Stimulated activated naive B cell treated with anti-CD40 and anti-IgM and Interleukin-4, amounts not matched to agents 10 μg/mL and 1 μg/mL and 100 μg/mL, for 72 hours (primary cell): ENCODE data around the gene NRP2.

Experiments
- ATAC-seq, 2 donors: fragments of 150-1000 bp; cut with Tn5 transposase; replicated peaks; 2 replicates each; pipeline ENCODE4 v1.10.0; 2021; ENCODE audit warnings: moderate library complexity in 1 of 2
- DNase-seq: peaks from one replicate; pipeline ENCODE4 v3.0.0; 2021
- H3K27ac Mint-ChIP-seq: one replicate; pipeline ENCODE4 v1.8.0; 2022; ENCODE audit warnings: mild to moderate bottlenecking, mixed read lengths
- H3K27me3 Mint-ChIP-seq, 2 donors: one replicate each; pipeline ENCODE4 v1.8.0; 2022; ENCODE audit warnings: mixed read lengths in 2 of 2
- H3K36me3 Mint-ChIP-seq, 2 donors: one replicate each; pipeline ENCODE4 v1.8.0; 2022; ENCODE audit warnings: mixed read lengths in 2 of 2, mild to moderate bottlenecking in 1 of 2
- H3K4me1 Mint-ChIP-seq, 2 donors: one replicate each; pipeline ENCODE4 v1.8.0; 2022; ENCODE audit warnings: mixed read lengths in 2 of 2, mild to moderate bottlenecking in 1 of 2
- H3K4me3 Mint-ChIP-seq, 2 donors: one replicate each; pipeline ENCODE4 v1.8.0; 2022; ENCODE audit warnings: mild to moderate bottlenecking in 2 of 2, mixed read lengths in 2 of 2, moderate library complexity in 1 of 2
- H3K9me3 Mint-ChIP-seq, 2 donors: one replicate each; pipeline ENCODE4 v1.8.0; 2022; ENCODE audit warnings: mixed read lengths in 2 of 2, mild to moderate bottlenecking in 1 of 2

Gene NRP2

DNA sequence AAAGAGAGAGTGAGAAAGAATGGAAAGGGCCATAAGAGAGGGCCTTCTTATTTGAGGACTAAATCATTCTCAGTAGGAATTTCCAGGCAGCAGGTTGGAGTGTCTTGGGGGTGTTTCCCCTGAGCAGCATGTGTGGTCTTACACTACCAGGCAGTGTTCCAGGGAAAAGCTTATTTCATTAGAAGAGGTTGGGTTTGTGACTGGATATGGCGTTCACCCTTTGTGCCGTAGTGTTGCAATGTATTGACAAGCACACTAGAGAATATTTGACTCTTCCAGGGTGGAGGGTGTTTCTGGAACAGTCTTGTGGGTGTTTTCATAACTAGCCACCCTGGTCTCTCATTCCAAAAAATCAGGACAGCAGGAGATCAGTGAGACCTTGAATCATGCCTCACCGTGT is 105.5 kb downstream of the NRP2 start:
- DNase-seq (no peak), ATAC-seq (no peak)
- Mint-ChIP-seq H3K4me1 (no peaks in the 10 kb centered on the region), H3K36me3 (no peaks in the 10 kb centered on the region), H3K27ac (no peak overlapping the region), H3K27me3 (no peaks in the 10 kb centered on the region), H3K4me3 (no peak overlapping the region), H3K9me3 (no peaks in the 10 kb centered on the region)

DNA sequence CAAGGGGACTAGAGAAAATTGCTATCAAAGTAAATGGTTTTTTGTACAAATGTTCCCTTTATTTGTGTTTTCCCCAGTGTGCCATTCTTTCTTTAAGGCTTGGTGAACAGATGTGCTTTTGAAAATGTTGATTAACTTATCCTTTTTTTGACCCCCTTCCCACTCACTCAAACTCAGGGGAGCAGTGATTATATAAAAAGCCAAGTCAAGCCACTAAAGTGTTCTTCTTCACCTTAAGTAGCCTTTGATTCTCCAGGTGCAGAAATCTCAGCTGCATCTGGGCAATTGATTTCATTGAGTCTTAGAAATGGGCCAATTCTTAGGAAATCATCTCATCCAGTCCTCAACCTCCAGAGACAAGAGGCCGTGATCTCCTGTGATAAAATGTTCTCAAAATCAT is 107.6 kb downstream of the NRP2 start:
- ATAC-seq = no peak
- H3K4me3 Mint-ChIP-seq = no peak overlapping the region
- H3K4me1 Mint-ChIP-seq = no peaks in the 10 kb centered on the region
- DNase-seq = no peak
- H3K27ac Mint-ChIP-seq = no peak overlapping the region
- peaks cover 2 to 10% of the 10 kb centered on the region in 2 donors for H3K36me3 Mint-ChIP-seq
- H3K27me3 Mint-ChIP-seq = no peaks in the 10 kb centered on the region
- H3K9me3 Mint-ChIP-seq = no peaks in the 10 kb centered on the region

DNA sequence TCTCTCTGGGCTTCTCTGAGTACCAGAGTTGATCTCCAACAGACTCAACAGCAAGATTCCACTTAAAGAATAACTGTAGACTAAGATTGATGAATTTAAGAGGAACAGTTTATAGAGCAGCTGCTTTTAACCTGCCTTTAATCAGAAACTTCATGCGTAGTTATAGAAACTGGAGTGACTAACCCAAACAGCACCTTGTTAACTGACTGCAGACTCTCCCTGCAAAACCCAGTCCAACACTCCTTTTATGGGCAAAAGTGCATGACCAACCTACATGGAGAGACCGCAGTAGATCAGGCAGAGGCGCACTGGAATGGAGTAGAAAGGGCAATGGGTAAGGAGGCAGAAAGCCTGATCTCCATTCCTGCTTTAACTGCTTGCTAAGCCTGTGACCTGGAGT is 110.6 kb downstream of the NRP2 start:
- Mint-ChIP-seq H3K27me3 (no peaks in the 10 kb centered on the region), H3K9me3 (no peaks in the 10 kb centered on the region), H3K27ac (no peak overlapping the region), H3K36me3 (peaks cover 3 to 18% of the 10 kb centered on the region in 2 donors), H3K4me1 (no peaks in the 10 kb centered on the region), H3K4me3 (no peak overlapping the region)
- no peak for DNase-seq
- no peak for ATAC-seq

DNA sequence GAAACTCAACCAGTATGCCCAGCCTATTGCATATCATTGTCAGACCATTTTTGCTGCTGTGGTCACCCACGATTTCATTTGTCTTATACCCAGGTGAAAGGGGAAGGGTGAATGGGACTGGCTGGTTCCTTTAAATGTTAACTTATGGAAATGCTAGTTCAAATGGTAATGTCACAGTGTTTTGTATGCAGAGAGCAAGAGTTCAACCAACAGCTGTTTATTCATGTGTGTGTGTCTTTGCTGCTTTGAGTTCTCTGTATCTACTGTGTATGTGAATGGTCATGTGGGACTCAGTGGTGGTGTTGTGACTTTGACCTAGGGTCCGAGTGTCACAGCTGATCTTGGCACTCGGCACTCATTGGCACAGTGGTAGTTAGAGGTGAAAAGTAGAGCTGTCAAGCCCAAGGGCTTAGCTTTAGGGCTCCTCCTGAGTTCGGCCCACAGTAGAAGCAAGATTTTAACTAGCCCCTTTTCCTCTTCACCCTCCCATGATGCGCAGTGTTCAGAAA is 114.6 kb downstream of the NRP2 start:
- Mint-ChIP-seq H3K27me3 (no peaks in the 10 kb centered on the region), H3K27ac (no peak overlapping the region), H3K36me3 (peaks cover 6 to 29% of the 10 kb centered on the region in 2 donors), H3K9me3 (peaks cover 0 to 3% of the 10 kb centered on the region in 2 donors), H3K4me3 (no peak overlapping the region), H3K4me1 (no peaks in the 10 kb centered on the region)
- peak in 1 of 2 donors; percentile 12 for ATAC-seq
- DNase-seq = no peak

DNA sequence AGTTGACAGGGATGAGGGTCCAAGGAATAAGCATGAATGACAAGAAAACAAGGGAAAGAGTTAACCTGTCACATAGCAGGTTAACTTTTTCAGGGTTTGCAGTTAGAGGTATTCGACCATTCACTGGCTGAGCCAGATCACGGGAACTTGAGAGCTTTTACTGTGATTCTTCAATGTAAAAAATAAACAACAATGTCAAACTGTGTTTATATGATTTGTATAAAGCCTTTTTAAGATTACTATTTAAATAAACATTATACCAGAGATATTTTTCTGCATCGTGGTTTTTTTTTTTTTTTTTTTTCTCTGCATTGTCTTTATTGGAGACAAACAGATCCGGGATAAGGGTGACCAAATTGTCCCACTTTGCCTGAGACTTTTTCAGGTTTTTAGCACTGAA is 115.6 kb downstream of the NRP2 start:
- H3K9me3 Mint-ChIP-seq = peaks cover 0 to 3% of the 10 kb centered on the region in 2 donors
- no peak for DNase-seq

DNA sequence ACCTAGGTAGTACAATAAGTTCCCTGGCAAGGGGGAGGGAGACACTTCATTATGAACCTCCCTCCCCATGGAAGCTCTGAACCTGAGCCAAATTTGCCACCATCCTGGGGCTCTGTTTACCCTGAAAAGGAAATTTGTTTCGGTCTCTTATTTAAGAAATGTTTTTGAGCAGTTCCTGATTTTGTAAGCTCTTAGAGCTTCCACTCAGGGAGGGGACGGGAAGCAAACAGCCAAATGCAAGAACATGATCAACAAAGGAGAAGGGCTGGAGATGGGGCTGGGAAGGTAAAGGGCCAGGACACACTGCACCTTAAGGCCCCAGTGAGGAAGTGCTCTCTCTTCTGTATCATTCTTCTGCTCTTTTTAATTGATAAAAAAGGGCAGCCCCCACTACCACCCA is 117.9 kb downstream of the NRP2 start:
- Mint-ChIP-seq H3K27me3 (peaks cover 5 to 6% of the 10 kb centered on the region in 2 donors), H3K4me3 (no peak overlapping the region), H3K27ac (peak overlapping the region; percentile 57), H3K9me3 (peaks cover 0 to 3% of the 10 kb centered on the region in 2 donors), H3K36me3 (peaks cover 3 to 18% of the 10 kb centered on the region in 2 donors), H3K4me1 (peaks cover 0 to 4% of the 10 kb centered on the region in 2 donors)
- DNase-seq (no peak), ATAC-seq (no peak)

More for the DNA sequence above, 115.6 kb downstream of the NRP2 start:
- no peak overlapping the region for H3K4me3 Mint-ChIP-seq
- no peak for ATAC-seq
- peaks cover 6 to 29% of the 10 kb centered on the region in 2 donors for H3K36me3 Mint-ChIP-seq
- H3K4me1 Mint-ChIP-seq = peaks cover 0 to 2% of the 10 kb centered on the region in 2 donors
- H3K27ac Mint-ChIP-seq = no peak overlapping the region
- peaks cover 5 to 6% of the 10 kb centered on the region in 2 donors for H3K27me3 Mint-ChIP-seq

DNA sequence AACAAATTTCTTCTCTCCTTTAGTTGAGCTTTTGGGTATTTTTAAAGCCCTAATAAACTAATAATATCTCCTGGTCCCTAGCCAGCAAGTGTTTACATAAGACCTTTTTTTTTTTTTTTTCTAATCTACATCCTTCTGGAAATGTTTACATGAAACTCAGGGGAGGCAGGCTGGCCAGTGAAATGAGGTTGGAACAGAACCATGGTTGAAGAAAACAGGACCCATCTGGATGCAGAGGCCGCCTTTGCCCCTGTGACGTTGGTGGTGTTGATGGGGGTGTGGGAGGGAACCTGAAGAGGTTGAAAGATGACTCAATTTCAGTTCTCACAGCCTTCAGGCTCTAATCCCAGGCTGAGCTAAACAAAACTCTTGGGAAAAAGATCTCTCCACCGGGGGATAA is 118.5 kb downstream of the NRP2 start:
- H3K27ac Mint-ChIP-seq = no peak overlapping the region

DNA sequence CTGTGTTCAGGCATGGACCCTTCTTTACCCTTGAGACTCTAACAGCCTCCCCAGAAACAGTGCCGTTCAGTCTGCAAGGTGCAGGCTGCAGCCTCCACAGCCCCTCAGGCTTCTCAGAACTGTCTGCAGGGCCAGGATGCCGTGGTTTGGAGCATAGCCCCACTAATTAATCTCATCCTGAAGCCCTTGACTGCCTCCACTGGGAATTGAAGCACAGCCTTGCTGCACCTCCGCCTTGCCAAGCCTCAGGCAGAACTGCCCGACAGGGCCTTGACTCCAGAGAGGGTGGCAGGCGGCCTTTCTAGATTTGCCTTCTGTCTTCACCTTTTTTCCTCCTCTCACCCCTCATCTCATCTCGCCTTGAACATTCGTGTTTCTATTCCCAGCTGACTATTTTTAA is 119.8 kb downstream of the NRP2 start:
- Mint-ChIP-seq H3K4me1 (peaks cover 0 to 4% of the 10 kb centered on the region in 2 donors), H3K9me3 (peaks cover 0 to 3% of the 10 kb centered on the region in 2 donors), H3K27me3 (peaks cover 13 to 17% of the 10 kb centered on the region in 2 donors), H3K4me3 (no peak overlapping the region), H3K27ac (no peak overlapping the region), H3K36me3 (peaks cover 3 to 15% of the 10 kb centered on the region in 2 donors)
- no peak for DNase-seq
- ATAC-seq = no peak

More for the DNA sequence above, 118.5 kb downstream of the NRP2 start:
- ATAC-seq (no peak), DNase-seq (no peak)
- H3K4me1 Mint-ChIP-seq = peaks cover 0 to 4% of the 10 kb centered on the region in 2 donors
- H3K36me3 Mint-ChIP-seq = peaks cover 3 to 18% of the 10 kb centered on the region in 2 donors
- H3K27me3 Mint-ChIP-seq = peaks cover 9 to 11% of the 10 kb centered on the region in 2 donors
- peaks cover 0 to 3% of the 10 kb centered on the region in 2 donors for H3K9me3 Mint-ChIP-seq
- H3K4me3 Mint-ChIP-seq = no peak overlapping the region

DNA sequence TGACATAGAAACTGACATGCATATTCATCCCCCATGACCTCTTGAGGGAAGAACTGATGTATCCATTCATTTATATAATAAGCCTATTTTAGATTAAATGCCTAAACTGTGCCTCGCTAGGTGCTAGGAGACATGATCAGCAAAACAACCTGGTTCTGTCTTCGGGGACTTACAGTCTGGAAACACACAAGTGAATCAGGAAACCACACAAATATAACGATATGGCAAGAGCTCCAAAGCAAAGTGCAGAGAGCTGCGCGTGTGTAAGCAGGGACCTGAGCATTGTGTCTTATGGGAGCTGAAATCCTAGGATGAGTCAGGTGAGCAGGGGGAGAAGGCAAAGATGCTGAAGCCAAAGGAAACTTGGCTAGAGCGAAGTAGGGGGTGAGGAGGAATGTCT is 120.6 kb downstream of the NRP2 start:
- Mint-ChIP-seq H3K4me3 (no peak overlapping the region), H3K27me3 (peaks cover 13 to 17% of the 10 kb centered on the region in 2 donors), H3K4me1 (peaks cover 0 to 4% of the 10 kb centered on the region in 2 donors), H3K27ac (peak overlapping the region; percentile 44), H3K9me3 (peaks cover 0 to 3% of the 10 kb centered on the region in 2 donors), H3K36me3 (peaks cover 3 to 11% of the 10 kb centered on the region in 2 donors)
- DNase-seq (no peak), ATAC-seq (peak in 1 of 2 donors; percentile 46)

DNA sequence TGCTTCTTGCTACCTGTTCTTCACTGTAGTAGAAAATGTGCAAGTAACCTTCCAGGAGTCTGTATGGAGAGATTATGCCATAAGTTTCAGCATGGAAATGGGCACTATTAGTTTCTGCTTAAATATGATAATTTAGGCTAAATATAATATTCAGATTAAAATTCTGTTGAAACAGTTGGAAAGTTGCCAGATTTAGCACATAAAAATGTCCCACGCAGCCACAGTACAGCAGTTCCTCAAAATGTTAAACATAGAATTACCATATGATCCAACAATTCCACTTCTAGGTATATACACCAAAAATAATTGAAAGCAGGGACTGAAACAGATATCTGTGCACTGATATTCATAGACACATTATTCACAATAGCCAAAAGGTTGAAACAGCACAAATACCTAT is 121.2 kb downstream of the NRP2 start:
- H3K27ac Mint-ChIP-seq = no peak overlapping the region
- H3K9me3 Mint-ChIP-seq = peaks cover 0 to 1% of the 10 kb centered on the region in 2 donors
- DNase-seq = no peak
- H3K4me3 Mint-ChIP-seq = no peak overlapping the region
- H3K36me3 Mint-ChIP-seq = peaks cover 3 to 8% of the 10 kb centered on the region in 2 donors
- peaks cover 0 to 4% of the 10 kb centered on the region in 2 donors for H3K4me1 Mint-ChIP-seq
- peak; percentile 39 to 42 for ATAC-seq
- peaks cover 13 to 17% of the 10 kb centered on the region in 2 donors for H3K27me3 Mint-ChIP-seq

DNA sequence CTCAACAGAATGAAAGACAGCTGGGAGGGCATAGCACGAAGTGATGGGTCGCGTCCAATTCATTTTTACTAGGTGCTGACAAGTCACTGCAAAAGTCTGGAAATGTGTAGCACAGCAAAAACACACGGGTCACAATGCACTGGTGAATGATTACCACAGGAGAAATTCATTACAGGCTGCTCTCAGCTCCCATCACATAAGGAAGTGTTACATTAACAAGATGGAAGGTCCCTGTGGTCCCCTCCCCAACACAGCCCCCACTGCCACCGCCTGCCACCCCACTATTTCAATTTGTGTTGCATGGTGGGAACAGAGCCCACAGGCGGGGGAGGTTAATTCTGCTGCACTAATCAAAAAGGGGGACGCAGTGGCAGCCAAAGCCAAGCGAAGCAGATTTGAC is 122.8 kb downstream of the NRP2 start:
- Mint-ChIP-seq H3K4me3 (no peak overlapping the region), H3K27me3 (peaks cover 13 to 17% of the 10 kb centered on the region in 2 donors), H3K27ac (no peak overlapping the region), H3K9me3 (no peaks in the 10 kb centered on the region), H3K4me1 (peaks cover 0 to 4% of the 10 kb centered on the region in 2 donors), H3K36me3 (no peaks in the 10 kb centered on the region)
- ATAC-seq (no peak), DNase-seq (no peak)

DNA sequence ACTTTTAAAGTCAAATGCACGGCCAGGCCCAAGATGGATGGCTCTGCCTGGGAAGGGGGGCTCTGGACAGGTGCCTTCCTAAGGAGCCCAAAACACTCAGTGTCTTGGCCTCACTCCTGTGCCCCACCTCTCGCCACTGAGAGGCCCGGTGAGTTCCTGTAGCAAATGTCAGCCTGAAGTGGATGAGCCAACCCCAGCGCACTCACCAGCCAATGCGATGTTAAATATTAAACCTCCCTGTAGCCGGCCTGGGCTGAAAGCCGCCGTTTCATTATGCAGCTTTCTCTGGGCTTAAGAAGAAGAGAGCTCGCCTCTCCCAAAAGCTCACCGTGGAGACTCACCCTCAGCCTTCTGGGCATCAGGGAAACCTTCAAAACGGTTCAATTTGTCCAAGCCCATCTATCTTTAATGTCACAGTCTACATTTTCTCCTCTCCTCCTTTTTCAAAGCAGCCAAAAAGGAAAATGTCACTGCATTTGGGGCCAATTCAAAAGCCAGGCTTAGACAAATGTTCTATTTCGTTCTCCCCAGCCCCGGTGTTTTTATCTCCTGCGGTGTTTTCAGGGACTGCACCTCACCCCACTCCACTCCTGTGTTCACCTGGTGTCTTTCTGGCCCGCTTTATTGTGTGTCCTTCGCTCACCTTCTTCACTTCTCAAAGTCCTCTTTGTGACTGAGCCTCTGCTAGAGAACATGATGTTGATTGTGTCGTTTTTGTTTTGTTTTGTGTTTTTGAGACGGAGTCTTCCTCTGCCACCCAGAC is 124.0 kb downstream of the NRP2 start:
- H3K4me3 Mint-ChIP-seq = no peak overlapping the region
- H3K9me3 Mint-ChIP-seq = no peaks in the 10 kb centered on the region
- H3K4me1 Mint-ChIP-seq = peaks cover 0 to 4% of the 10 kb centered on the region in 2 donors
- H3K27me3 Mint-ChIP-seq = peaks cover 13 to 17% of the 10 kb centered on the region in 2 donors
- no peak for ATAC-seq
- H3K36me3 Mint-ChIP-seq = no peaks in the 10 kb centered on the region
- H3K27ac Mint-ChIP-seq = no peak overlapping the region
- DNase-seq = no peak

DNA sequence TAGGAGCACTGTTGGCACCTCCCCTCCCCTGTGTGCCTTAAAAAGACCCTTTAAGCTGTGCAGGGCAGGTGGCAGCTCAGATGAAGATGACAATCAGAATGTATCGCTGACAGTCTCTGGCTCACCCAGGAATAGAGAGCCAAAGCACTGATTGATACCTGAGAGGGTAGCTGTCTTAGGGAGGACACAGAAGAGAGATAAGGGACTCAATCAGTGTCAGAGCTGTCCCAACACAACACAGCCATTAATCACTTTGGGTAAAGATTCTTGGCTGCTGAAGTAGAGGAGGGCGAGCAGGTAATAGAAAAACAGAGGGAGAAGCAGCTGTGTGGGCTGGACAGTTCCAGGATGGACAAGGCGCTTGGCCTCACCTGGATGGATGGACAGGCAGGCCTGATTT is 124.9 kb downstream of the NRP2 start:
- DNase-seq = no peak
- H3K27me3 Mint-ChIP-seq = peaks cover 11 to 17% of the 10 kb centered on the region in 2 donors
- no peak for ATAC-seq
- no peaks in the 10 kb centered on the region for H3K36me3 Mint-ChIP-seq
- peaks cover 0 to 4% of the 10 kb centered on the region in 2 donors for H3K4me1 Mint-ChIP-seq
- no peak overlapping the region for H3K27ac Mint-ChIP-seq
- H3K4me3 Mint-ChIP-seq = no peak overlapping the region
- no peaks in the 10 kb centered on the region for H3K9me3 Mint-ChIP-seq

DNA sequence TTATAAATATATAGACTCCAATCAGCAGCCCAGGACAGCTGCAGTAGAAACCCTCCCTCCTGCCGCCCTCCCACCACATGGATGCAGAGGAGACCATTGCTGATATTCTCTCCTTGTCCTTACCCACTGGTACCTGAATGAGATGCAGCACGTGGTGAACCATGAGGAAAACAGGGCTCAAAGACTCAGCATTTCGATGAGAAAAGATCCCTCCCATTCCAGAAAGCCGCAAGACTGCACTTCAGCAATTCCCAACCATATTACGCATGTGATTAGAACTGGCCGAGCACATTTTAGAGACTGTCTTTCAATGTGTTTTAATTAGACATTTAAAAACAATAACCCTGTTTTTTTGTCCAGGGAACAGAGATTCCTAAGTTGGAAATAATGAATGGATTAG is 125.5 kb downstream of the NRP2 start:
- no peaks in the 10 kb centered on the region for H3K36me3 Mint-ChIP-seq
- H3K4me3 Mint-ChIP-seq = no peak overlapping the region
- peaks cover 0 to 2% of the 10 kb centered on the region in 2 donors for H3K4me1 Mint-ChIP-seq
- no peak overlapping the region for H3K27ac Mint-ChIP-seq
- no peak for ATAC-seq
- H3K27me3 Mint-ChIP-seq = peaks cover 8 to 12% of the 10 kb centered on the region in 2 donors
- no peaks in the 10 kb centered on the region for H3K9me3 Mint-ChIP-seq
- no peak for DNase-seq
